Thyroid gland (tissue), 4 donors: ENCODE data around the gene TREH. TPM values are rescaled to one million over a fixed set of nuclear protein-coding genes. Genes with fewer than 3 reads are reported as not detected.

Source experiments
- DNase-seq, 2 donors: peaks; one replicate each; pipeline ENCODE4 v3.0.0-alpha.2; 2019
- H3K27ac ChIP-seq, 3 donors: fragments of 200-600 bp; sonication (generic); 1 replicate in 2 of 3; 2 replicates in 1 of 3; pipeline ENCODE4 v1.5.1; 2016 to 2019; ENCODE audit warnings: mild to moderate bottlenecking in 1 of 3, moderate library complexity in 1 of 3
- H3K27me3 ChIP-seq: fragments of 200-600 bp; sonication (generic); one replicate; pipeline ENCODE4 v1.5.1; 2019
- H3K36me3 ChIP-seq, 2 donors: fragments of 200-600 bp; sonication (generic); one replicate each; pipeline ENCODE4 v1.5.1; 2016 to 2019
- H3K4me1 ChIP-seq, 2 donors: fragments of 200-600 bp; sonication (generic); one replicate each; pipeline ENCODE4 v1.5.1; 2017 to 2019
- H3K4me3 ChIP-seq, 3 donors: fragments of 200-600 bp; sonication (generic); replicated peaks in 1 of 3; 1 replicate in 2 of 3; 2 replicates in 1 of 3; pipeline ENCODE4 v1.5.1; 2016; ENCODE audit warnings: mild to moderate bottlenecking in 1 of 3
- H3K9me3 ChIP-seq: fragments of 200-600 bp; sonication (generic); one replicate; pipeline ENCODE4 v1.5.1; 2017
- CTCF ChIP-seq, 6 experiments: fragments of 200-600 bp in 3 of 6; fragments of 450-650 bp in 3 of 6; sonication (generic) in 3 of 6; IDR thresholded peaks; one replicate each; pipeline ENCODE4 v1.5.1; 2016 to 2019; ENCODE audit warnings: antibody characterized with exemption in 6 of 6, mild to moderate bottlenecking in 2 of 6, inconsistent platforms in 1 of 6, moderate library complexity in 1 of 6
- POLR2A ChIP-seq, 2 donors: fragments of 450-650 bp; IDR thresholded peaks; one replicate each; pipeline ENCODE4 v1.6.1; 2017; ENCODE audit warnings: antibody characterized with exemption in 2 of 2, mild to moderate bottlenecking in 2 of 2, moderate library complexity in 1 of 2
- WGBS, 2 donors: methylation state at CpG; one replicate each; pipeline ENCODE4 v1.1.5; 2017; 5-methylcytosine and 5-hydroxymethylcytosine counted together
- intact Hi-C: fragments of 100-400 bp; cut with DNase I; formaldehyde crosslinking; loops from one replicate; pipeline ENCODE4 v1.15.1; 2023
- total RNA-seq, 4 donors: library from RNA; depleted of rRNA; stranded (reverse); fragments of >200 nt; gene quantifications; one replicate each; pipeline ENCODE4 v1.2.3, GENCODE V29; 2016

TREH gene
- total RNA-seq, 4 donors from 2014 or later = not detected

GRCh38 chr11:118656563-118657165, 22.8 kb downstream of the TREH start:
- intact Hi-C loops = loop anchor here (5.0 kb wide), 1 partner anchor 49 kb away; the partner anchor contains the start of gene PHLDB1
- H3K4me3 ChIP-seq = no peak overlapping the region
- H3K27me3 ChIP-seq = no peaks in the 10 kb centered on the region
- 91 to 97% methylated on average over 5 of the region's 5 CpGs for WGBS, 2 donors
- TF ChIP-seq CTCF (IDR thresholded peaks at IDR 0.05) (no peak), POLR2A (IDR thresholded peaks at IDR 0.05) (no peak)
- peaks cover 18 to 29% of the 10 kb centered on the region in 2 donors for H3K36me3 ChIP-seq
- no peak overlapping the region for H3K27ac ChIP-seq
- peaks cover 0 to 18% of the 10 kb centered on the region in 2 donors for H3K4me1 ChIP-seq
- DNase-seq = no peak
- no peaks in the 10 kb centered on the region for H3K9me3 ChIP-seq

- intact Hi-C loops = loop anchor here (5.0 kb wide), 1 partner anchor 48 kb away; the partner anchor contains the start of gene PHLDB1
- TF ChIP-seq CTCF (IDR thresholded peaks at IDR 0.05) = no peak
- TF ChIP-seq POLR2A (IDR thresholded peaks at IDR 0.05) = no peak
Observed at GRCh38 chr11:118655486-118656190, 23.8 kb downstream of the TREH start.

GRCh38 chr11:118653684-118654390, 25.6 kb downstream of the TREH start:
- Histone ChIP-seq H3K4me3 (no peak overlapping the region), H3K9me3 (no peaks in the 10 kb centered on the region), H3K27ac (no peak overlapping the region), H3K4me1 (peaks cover 0 to 5% of the 10 kb centered on the region in 2 donors), H3K36me3 (peaks cover 43 to 49% of the 10 kb centered on the region in 2 donors), H3K27me3 (no peaks in the 10 kb centered on the region)
- intact Hi-C loops = no loop called here
- WGBS, 2 donors = 89 to 92% methylated on average over 8 of the region's 8 CpGs
- DNase-seq = no peak
- no peak for TF ChIP-seq CTCF (IDR thresholded peaks at IDR 0.05)
- no peak for TF ChIP-seq POLR2A (IDR thresholded peaks at IDR 0.05)

More at GRCh38 chr11:118655486-118656190, 23.8 kb downstream of the TREH start:
- peaks cover 0 to 18% of the 10 kb centered on the region in 2 donors for H3K4me1 ChIP-seq
- peaks cover 27 to 39% of the 10 kb centered on the region in 2 donors for H3K36me3 ChIP-seq
- H3K27ac ChIP-seq = no peak overlapping the region
- no peak overlapping the region for H3K4me3 ChIP-seq
- no peaks in the 10 kb centered on the region for H3K9me3 ChIP-seq
- DNase-seq = no peak
- H3K27me3 ChIP-seq = no peaks in the 10 kb centered on the region
- 91 to 94% methylated on average over 7 of the region's 7 CpGs for WGBS, 2 donors

GRCh38 chr11:118652681-118653181, 26.7 kb downstream of the TREH start:
- H3K27ac ChIP-seq = no peak overlapping the region
- no peaks in the 10 kb centered on the region for H3K9me3 ChIP-seq
- no peak for DNase-seq
- no peak overlapping the region for H3K4me3 ChIP-seq
- peaks cover 49 to 58% of the 10 kb centered on the region in 2 donors for H3K36me3 ChIP-seq
- no peaks in the 10 kb centered on the region for H3K4me1 ChIP-seq
- TF ChIP-seq CTCF (IDR thresholded peaks at IDR 0.05) (no peak), POLR2A (IDR thresholded peaks at IDR 0.05) (no peak)
- WGBS, 2 donors = 75 to 80% methylated on average over 4 of the region's 4 CpGs
- intact Hi-C loops = no loop called here
- H3K27me3 ChIP-seq = no peaks in the 10 kb centered on the region
